ENCODE data around the gene USP6. TPM values are rescaled to one million over a fixed set of nuclear protein-coding genes. Genes with fewer than 3 reads are reported as not detected.

The USP6 gene
- total RNA-seq, 1 donor from 2014 or later: not detected

GRCh38 chr17:5184288-5184687, 68.5 kb downstream of the USP6 start:
- H3K4me3 ChIP-seq (ENCODE audit: low read depth, low read length): no peak overlapping the region
- no peak for DNase-seq (ENCODE audit: low read depth)
- no peak for TF ChIP-seq CTCF (conservative IDR thresholded peaks at IDR 0.05; ENCODE audit: low read depth, low read length)

GRCh38 chr17:5191541-5192417, 75.9 kb downstream of the USP6 start, which contains the start of gene ZNF594:
Gene ZNF594 (minus strand): TSS chr17:5191868. CDS start chr17:5184256, 7,612 bp downstream.
- DNase-seq (ENCODE audit: low read depth): peak; percentile 36
- peak within 1 kb of the TSS; percentile 83 for H3K4me3 ChIP-seq (ENCODE audit: low read depth, low read length)
- peak; percentile 64 for TF ChIP-seq CTCF (conservative IDR thresholded peaks at IDR 0.05; ENCODE audit: low read depth, low read length)

GRCh38 chr17:5194346-5194745, 78.5 kb downstream of the USP6 start:
- H3K4me3 ChIP-seq (ENCODE audit: low read depth, low read length): no peak overlapping the region
- DNase-seq (ENCODE audit: low read depth): no peak
- no peak for TF ChIP-seq CTCF (conservative IDR thresholded peaks at IDR 0.05; ENCODE audit: low read depth, low read length)

GRCh38 chr17:5198472-5198871, 82.6 kb downstream of the USP6 start:
- H3K4me3 ChIP-seq (ENCODE audit: low read depth, low read length): no peak overlapping the region
- TF ChIP-seq CTCF (conservative IDR thresholded peaks at IDR 0.05; ENCODE audit: low read depth, low read length): no peak
- DNase-seq (ENCODE audit: low read depth): no peak

- TF ChIP-seq CTCF (conservative IDR thresholded peaks at IDR 0.05; ENCODE audit: low read depth, low read length): no peak
- no peak overlapping the region for H3K4me3 ChIP-seq (ENCODE audit: low read depth, low read length)
- DNase-seq (ENCODE audit: low read depth): no peak
Measured at GRCh38 chr17:5200360-5200759, 84.5 kb downstream of the USP6 start.

GRCh38 chr17:5201011-5201410, 85.2 kb downstream of the USP6 start:
- no peak for DNase-seq (ENCODE audit: low read depth)
- TF ChIP-seq CTCF (conservative IDR thresholded peaks at IDR 0.05; ENCODE audit: low read depth, low read length): no peak
- H3K4me3 ChIP-seq (ENCODE audit: low read depth, low read length): no peak overlapping the region
